OCI-LY1 (cell line): ENCODE measurements around the gene FLVCR2.

Source experiments
- CTCF ChIP-seq: fragments of 200-600 bp; sonication (generic), shearing (Covaris generic); IDR thresholded peaks from 2 replicates; pipeline ENCODE4 v1.5.1; 2017; ENCODE audit warnings: mild to moderate bottlenecking, antibody characterized with exemption, low read length, moderate library complexity, mixed read lengths
- EZH2 ChIP-seq: fragments of 200-600 bp; sonication (generic), shearing (Covaris generic); IDR thresholded peaks from 2 replicates; pipeline ENCODE4 v1.8.0; 2017; ENCODE audit warnings: borderline replicate concordance, mixed run types, mild to moderate bottlenecking, antibody characterized with exemption, low read length, moderate library complexity, mixed read lengths

- no peak for TF ChIP-seq CTCF
- TF ChIP-seq EZH2: no peak
Measured at GRCh38 chr14:75636100-75636692, 57.8 kb downstream of the FLVCR2 start.
